ENCODE measurements around the gene APBB1. TPM values are rescaled to one million over a fixed set of nuclear protein-coding genes. Genes with fewer than 3 reads are reported as not detected.

The APBB1 gene
- total RNA-seq = 31.0 and 33.0 TPM in 2 replicates

DNA sequence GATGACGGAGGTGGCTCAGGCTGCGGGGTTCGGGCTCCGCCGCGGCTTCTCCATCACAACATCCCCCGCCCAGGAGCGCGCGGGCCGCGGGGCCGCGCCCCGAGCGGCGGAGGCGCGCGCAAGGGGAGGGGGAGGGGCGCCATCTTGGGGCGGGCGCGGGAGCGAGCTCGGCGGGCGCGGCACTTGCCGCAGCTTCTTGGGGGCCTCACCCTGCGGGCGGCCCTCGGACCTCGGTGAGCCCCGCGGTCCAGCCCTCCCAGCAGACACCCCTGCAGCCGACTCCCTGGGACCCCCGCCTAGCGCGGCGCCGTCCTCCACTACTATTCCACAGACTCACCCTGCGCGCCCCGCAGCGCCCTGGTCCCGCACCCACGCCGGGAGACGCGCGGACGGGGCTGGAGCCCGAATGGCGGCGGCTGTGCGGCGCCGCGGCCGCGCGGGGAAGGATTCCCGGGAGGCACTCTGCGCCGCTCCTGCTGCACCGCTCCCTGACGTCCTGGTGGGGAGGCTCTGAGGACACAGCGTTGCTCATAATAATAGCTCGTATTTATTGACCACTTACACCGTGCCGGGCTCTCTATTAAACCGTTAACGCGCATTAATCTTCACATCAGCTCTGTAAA, at the start of gene APBB1:
TSS of gene APBB1 (minus strand) at position 86 of the 623 bp plus-strand sequence. CDS start 7,747 bp downstream, outside the sequence.
- H3K27ac Mint-ChIP-seq = peak within 1 kb of the TSS; percentile 25
- peak within 1 kb of the TSS; percentile 72 for H3K4me3 Mint-ChIP-seq (ENCODE audit: low read depth)

DNA sequence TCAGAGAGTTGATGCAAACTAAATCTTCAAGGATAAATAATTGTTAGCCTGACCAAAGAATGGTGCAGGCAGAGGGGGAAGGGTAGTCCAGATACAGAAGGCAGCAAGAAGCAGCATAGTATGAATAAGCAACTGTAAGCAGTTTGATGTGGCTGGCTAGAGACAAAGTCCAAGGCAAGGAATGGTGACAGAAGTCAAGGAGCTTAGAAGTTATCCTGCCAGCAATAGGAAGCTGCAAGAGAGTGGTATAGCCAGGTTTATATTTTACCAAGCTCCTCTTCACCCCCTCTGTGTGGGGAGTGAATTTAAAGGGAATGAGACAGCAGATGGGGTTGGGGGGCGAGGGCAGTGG, 40.2 kb upstream of the APBB1 start:
- H3K9me3 Mint-ChIP-seq = no peaks in the 10 kb centered on the region
- intact Hi-C loops (cut with micrococcal nuclease) = no loop called here
- no peak for DNase-seq (ENCODE audit: low spot score)
- no peaks in the 10 kb centered on the region for H3K4me1 Mint-ChIP-seq (ENCODE audit: low read depth)
- H3K4me3 Mint-ChIP-seq (ENCODE audit: low read depth) = no peak overlapping the region
- no peaks in the 10 kb centered on the region for H3K27me3 Mint-ChIP-seq (ENCODE audit: low read depth)
- H3K36me3 Mint-ChIP-seq (ENCODE audit: low read depth) = no peaks in the 10 kb centered on the region
- no peak overlapping the region for H3K27ac Mint-ChIP-seq

More for the DNA sequence above, at the start of gene APBB1:
- H3K4me1 Mint-ChIP-seq (ENCODE audit: low read depth) = peaks cover 4% of the 10 kb centered on the region
- no peaks in the 10 kb centered on the region for H3K9me3 Mint-ChIP-seq
- DNase-seq (ENCODE audit: low spot score) = peak; percentile 68
- peaks cover 31% of the 10 kb centered on the region for H3K27me3 Mint-ChIP-seq (ENCODE audit: low read depth)
- intact Hi-C loops (cut with micrococcal nuclease) = loop anchor here (1.0 to 10.0 kb wide), 5 partner anchors 17 to 266 kb away; partner anchors contain the start of genes CAVIN3, MRPL17, SMPD1 and TAF10
- H3K36me3 Mint-ChIP-seq (ENCODE audit: low read depth) = no peaks in the 10 kb centered on the region

DNA sequence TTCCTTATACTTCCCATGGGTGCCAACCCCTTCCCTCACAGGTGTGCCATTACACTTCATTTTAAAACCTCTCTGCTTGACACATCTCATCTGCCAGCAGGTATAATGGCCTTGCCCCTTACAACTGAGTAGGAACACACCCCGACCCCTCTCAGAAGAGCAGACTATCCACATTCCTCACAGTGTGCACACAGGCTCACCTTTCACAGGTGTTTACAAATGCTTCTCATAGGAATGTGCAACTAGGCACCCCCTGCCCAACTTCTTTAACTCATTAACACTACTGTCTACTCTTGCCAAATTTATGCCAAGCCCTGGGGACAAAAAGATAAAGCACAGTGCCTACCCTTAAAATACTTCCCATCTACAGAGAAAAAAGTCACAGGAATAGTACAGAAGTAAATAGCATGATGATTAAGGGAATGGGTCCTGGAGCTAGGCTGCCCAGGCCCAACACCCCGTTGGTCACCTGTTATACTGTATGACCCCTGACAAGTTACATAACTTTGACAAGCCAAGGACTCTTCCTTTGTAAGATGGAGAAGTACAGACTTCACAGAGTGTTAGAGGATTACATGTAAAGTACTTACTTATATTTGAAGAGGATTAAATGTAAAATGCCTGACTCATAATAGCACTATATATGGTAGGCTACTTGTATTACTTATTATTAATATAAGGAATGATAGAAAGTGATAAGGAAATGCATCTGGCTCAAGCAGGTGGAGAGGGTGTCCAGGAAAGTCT, 39.6 kb upstream of the APBB1 start:
- H3K27ac Mint-ChIP-seq = no peak overlapping the region

DNA sequence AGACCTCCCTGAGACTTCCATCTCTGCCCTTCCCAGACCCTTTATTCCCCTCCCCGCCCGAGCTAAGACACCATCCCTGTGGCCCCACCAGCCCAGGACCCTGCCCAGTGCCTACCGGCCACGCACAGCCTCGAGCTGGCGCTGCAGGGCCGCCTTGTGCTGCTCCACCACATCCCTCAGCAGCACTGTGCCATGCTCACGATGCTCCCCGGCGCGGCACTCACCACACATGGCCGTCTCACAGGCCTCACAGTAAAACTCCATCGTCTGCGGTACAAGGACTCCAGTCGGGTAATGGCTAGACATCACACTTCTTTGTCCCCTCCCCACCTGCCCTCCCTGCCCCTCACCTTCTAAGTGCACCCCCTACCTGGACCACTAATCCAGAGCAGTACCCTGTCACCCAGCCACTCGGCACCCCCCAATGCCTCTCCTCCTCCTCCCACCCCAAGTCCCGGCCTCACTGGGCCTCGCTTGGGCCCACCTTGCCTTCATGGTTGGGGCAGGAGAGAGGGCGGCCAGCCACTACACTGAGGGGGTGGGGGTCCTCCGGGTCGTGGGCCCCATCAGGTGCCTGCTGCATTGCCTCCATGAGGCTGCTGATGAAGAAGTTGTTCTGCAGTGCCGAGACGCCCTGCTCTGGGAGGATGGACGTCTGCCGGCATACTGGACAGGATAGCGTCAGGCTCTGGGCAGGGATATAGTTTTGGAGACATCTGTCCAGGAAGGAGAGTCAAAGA, 38.9 kb upstream of the APBB1 start:
- H3K4me1 Mint-ChIP-seq (ENCODE audit: low read depth) = no peaks in the 10 kb centered on the region
- H3K27ac Mint-ChIP-seq = no peak overlapping the region
- H3K9me3 Mint-ChIP-seq = no peaks in the 10 kb centered on the region

More for the DNA sequence above, 39.6 kb upstream of the APBB1 start:
- Mint-ChIP-seq H3K27me3 (ENCODE audit: low read depth) (no peaks in the 10 kb centered on the region), H3K4me1 (ENCODE audit: low read depth) (no peaks in the 10 kb centered on the region), H3K4me3 (ENCODE audit: low read depth) (no peak overlapping the region), H3K9me3 (no peaks in the 10 kb centered on the region), H3K36me3 (ENCODE audit: low read depth) (no peaks in the 10 kb centered on the region)
- no peak for DNase-seq (ENCODE audit: low spot score)
- intact Hi-C loops (cut with micrococcal nuclease) = no loop called here

DNA sequence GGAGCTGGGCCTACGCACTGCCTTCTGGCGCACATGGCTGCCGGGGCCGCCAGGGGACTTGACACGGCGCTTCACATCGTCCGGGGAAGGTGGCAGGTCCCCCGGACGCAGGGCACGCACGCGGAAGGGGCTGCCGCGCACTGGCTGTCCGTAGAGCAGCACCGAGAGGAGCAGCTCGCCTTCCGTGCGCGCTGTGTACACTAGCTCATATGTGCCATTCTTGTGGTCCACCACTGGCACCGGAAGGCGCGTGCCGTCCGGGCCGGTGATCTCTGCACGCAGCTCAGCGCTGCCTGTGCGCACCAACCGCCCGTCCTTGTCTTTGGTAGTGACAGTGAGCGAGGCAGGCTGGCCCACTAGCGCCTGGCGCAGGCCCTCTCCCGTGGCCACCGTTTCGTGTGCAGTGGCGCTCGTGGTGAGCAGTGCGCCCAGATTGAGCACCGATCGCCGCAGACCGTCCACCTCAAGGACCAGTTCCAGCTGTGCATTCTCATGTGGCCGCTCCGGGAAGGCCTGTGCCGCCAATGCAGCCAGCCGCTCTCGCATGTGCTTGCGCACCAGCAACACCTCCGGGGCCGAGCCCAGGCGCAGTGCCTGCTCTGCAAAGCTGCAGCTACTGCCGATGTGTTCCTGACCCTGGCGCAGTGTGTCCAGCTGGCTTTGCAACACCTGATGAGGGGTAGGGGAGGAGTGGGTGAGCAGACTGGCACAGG, 37.6 kb upstream of the APBB1 start:
- Mint-ChIP-seq H3K4me1 (ENCODE audit: low read depth) (no peaks in the 10 kb centered on the region), H3K36me3 (ENCODE audit: low read depth) (no peaks in the 10 kb centered on the region), H3K27ac (no peak overlapping the region), H3K4me3 (ENCODE audit: low read depth) (no peak overlapping the region), H3K9me3 (no peaks in the 10 kb centered on the region), H3K27me3 (ENCODE audit: low read depth) (no peaks in the 10 kb centered on the region)
- DNase-seq (ENCODE audit: low spot score) = no peak
- intact Hi-C loops (cut with micrococcal nuclease) = no loop called here

More for the DNA sequence above, 38.9 kb upstream of the APBB1 start:
- DNase-seq (ENCODE audit: low spot score) = no peak
- Mint-ChIP-seq H3K4me3 (ENCODE audit: low read depth) (no peak overlapping the region), H3K36me3 (ENCODE audit: low read depth) (no peaks in the 10 kb centered on the region), H3K27me3 (ENCODE audit: low read depth) (no peaks in the 10 kb centered on the region)
- intact Hi-C loops (cut with micrococcal nuclease) = no loop called here

DNA sequence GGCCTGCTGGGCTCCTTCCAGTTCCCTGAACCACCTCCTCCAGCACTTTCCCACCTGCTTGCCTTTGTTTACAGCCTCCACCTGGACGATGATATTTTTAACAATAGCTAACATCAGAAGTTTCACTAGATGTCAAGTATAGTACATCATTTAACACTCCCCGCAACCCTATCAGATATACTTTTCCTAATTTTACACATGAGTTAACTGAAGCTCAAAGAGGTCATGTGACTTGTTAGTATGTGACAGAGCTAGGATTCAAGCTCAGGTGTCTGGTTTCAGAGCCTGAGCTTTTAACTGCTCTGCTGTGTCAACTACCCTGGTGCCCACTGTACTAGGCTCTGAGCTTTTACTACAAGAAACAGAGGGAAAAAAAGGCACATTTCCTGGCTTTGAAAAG, 36.2 kb upstream of the APBB1 start:
- intact Hi-C loops (cut with micrococcal nuclease) = no loop called here
- H3K4me1 Mint-ChIP-seq (ENCODE audit: low read depth) = no peaks in the 10 kb centered on the region
- DNase-seq (ENCODE audit: low spot score) = no peak
- H3K36me3 Mint-ChIP-seq (ENCODE audit: low read depth) = no peaks in the 10 kb centered on the region
- H3K9me3 Mint-ChIP-seq = no peaks in the 10 kb centered on the region
- no peaks in the 10 kb centered on the region for H3K27me3 Mint-ChIP-seq (ENCODE audit: low read depth)
- no peak overlapping the region for H3K4me3 Mint-ChIP-seq (ENCODE audit: low read depth)
- H3K27ac Mint-ChIP-seq = no peak overlapping the region

DNA sequence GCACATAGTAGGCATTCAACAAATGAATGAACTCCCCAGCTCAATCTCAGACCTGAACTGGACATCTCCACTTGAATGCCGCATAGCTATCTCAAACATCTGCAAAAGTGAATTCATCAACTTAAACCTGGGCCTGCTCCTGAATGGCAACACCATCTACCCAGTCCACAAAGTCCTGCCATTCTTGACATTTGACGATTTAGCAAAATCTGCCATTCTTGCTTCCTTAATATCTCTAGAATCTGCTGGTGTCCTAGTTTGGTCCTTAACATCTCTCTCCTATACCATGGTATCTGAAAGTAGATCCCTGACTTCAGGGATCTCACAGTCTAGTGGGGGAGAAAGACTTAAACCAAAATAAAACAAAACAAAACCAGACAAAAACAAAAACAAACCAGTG, 34.3 kb upstream of the APBB1 start:
- no peaks in the 10 kb centered on the region for H3K9me3 Mint-ChIP-seq
- H3K27me3 Mint-ChIP-seq (ENCODE audit: low read depth) = no peaks in the 10 kb centered on the region
- H3K27ac Mint-ChIP-seq = no peak overlapping the region
- H3K4me3 Mint-ChIP-seq (ENCODE audit: low read depth) = no peak overlapping the region
- no peaks in the 10 kb centered on the region for H3K36me3 Mint-ChIP-seq (ENCODE audit: low read depth)
- no peak for DNase-seq (ENCODE audit: low spot score)
- H3K4me1 Mint-ChIP-seq (ENCODE audit: low read depth) = no peaks in the 10 kb centered on the region
- intact Hi-C loops (cut with micrococcal nuclease) = no loop called here

DNA sequence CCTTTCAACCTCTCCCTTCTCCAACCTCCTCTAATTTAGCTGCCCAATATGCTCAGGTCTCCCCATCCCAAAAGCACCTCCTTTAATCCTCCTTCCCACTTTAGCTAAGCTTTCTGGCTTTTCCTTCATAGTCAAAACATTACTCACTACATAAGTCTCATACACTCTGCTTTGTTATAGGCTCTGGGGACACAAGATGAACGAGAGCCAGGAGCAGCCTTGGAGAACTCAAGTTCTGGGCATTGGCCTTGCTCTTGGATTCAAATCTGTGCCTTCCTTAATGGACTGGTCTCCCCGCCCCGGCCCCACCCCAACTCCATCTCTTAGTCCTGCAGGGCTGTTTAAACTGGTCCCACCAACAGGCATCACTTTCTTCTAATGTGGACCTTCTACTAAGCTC, 33.3 kb upstream of the APBB1 start:
- intact Hi-C loops (cut with micrococcal nuclease) = no loop called here
- H3K36me3 Mint-ChIP-seq (ENCODE audit: low read depth) = no peaks in the 10 kb centered on the region
- H3K27ac Mint-ChIP-seq = no peak overlapping the region
- no peak overlapping the region for H3K4me3 Mint-ChIP-seq (ENCODE audit: low read depth)
- H3K27me3 Mint-ChIP-seq (ENCODE audit: low read depth) = no peaks in the 10 kb centered on the region
- no peaks in the 10 kb centered on the region for H3K4me1 Mint-ChIP-seq (ENCODE audit: low read depth)
- no peaks in the 10 kb centered on the region for H3K9me3 Mint-ChIP-seq
- DNase-seq (ENCODE audit: low spot score) = no peak

DNA sequence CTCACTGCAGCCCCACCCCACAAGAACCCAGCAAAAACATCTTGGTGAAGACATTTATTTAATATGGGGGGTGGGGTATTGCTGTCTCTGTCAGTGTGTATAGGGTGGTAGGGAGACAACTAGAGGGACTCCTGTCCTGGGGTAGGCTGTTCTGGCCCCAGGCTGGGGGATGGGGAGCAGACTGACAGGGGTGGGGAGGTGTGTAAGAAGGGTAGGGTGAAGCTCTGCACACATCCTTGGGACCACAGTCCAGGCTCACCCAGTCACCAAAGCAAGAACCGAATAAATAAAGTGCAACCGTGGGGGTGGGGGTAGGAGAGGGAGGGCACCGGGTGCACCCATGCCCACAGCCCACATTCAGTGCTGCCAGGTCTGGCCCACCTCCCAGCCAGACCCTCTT, 29.7 kb upstream of the APBB1 start:
- Mint-ChIP-seq H3K4me3 (ENCODE audit: low read depth) (no peak overlapping the region), H3K27ac (no peak overlapping the region), H3K36me3 (ENCODE audit: low read depth) (no peaks in the 10 kb centered on the region), H3K9me3 (no peaks in the 10 kb centered on the region), H3K4me1 (ENCODE audit: low read depth) (no peaks in the 10 kb centered on the region), H3K27me3 (ENCODE audit: low read depth) (peaks cover 10% of the 10 kb centered on the region)
- intact Hi-C loops (cut with micrococcal nuclease) = no loop called here
- DNase-seq (ENCODE audit: low spot score) = no peak

DNA sequence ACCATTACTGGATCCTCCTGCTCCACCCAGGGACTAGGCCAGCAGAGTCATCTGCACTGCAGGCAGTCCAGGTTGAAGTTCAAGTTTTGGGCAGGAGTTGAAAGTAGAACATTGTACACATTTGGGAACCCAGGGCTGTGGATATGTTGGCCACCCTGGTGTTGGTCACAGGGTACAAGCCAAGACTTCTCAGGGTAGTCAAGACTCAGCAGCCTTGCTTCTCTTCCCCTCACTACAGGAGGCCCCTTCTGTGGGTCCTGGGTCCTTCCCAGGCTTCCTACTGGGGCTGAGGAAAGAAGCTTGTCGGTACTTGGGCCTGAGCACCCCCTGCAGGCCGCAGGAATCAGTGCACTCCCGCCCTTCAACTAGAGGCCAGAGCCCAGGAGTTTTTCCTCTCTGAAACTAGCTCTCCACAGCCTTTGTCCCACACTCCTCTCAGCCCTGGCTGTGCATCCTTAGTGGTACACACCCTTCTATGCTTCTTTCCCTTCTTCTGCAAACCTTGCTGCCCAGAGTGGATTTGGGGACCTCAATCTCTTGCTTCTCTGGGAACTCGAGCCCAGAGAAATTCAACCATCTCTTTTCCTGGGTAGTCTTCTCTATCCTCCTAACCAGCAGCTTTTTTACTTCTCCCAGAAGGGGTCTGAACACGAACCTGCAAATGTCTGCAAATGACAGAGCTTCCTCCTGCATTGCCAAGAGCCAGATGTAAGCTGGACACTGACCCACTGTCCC, 24.5 kb upstream of the APBB1 start:
- intact Hi-C loops (cut with micrococcal nuclease) = loop anchor here (1.0 kb wide), 1 partner anchor 64 kb away; no protein-coding TSS in a partner anchor

DNA sequence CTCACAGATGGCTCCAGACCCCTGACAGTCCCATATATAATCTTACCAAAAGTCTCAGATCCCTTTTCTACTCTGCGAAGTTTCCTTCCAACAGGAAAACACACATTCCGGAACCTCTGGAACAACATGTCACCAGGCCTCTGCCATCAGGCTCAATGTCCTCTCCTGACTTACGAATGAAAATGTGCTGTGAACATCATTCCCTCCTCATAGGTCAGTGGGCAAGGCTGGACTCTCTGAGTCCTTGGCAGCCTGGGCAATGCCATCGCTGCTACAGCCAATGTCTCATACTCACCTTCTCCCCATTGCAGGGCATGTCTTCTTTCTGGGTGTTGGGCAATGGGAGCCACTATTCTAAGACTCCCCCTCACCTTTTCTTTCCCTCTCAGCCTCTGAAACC, 23.5 kb upstream of the APBB1 start:
- H3K36me3 Mint-ChIP-seq (ENCODE audit: low read depth) = no peaks in the 10 kb centered on the region
- H3K4me3 Mint-ChIP-seq (ENCODE audit: low read depth) = no peak overlapping the region
- H3K9me3 Mint-ChIP-seq = no peaks in the 10 kb centered on the region
- H3K27me3 Mint-ChIP-seq (ENCODE audit: low read depth) = peaks cover 10% of the 10 kb centered on the region
- no peak overlapping the region for H3K27ac Mint-ChIP-seq
- intact Hi-C loops (cut with micrococcal nuclease) = no loop called here
- H3K4me1 Mint-ChIP-seq (ENCODE audit: low read depth) = no peaks in the 10 kb centered on the region
- no peak for DNase-seq (ENCODE audit: low spot score)

More for the DNA sequence above, 24.5 kb upstream of the APBB1 start:
- H3K9me3 Mint-ChIP-seq = no peaks in the 10 kb centered on the region
- H3K27me3 Mint-ChIP-seq (ENCODE audit: low read depth) = peaks cover 10% of the 10 kb centered on the region
- H3K4me3 Mint-ChIP-seq (ENCODE audit: low read depth) = no peak overlapping the region
- H3K4me1 Mint-ChIP-seq (ENCODE audit: low read depth) = no peaks in the 10 kb centered on the region
- DNase-seq (ENCODE audit: low spot score) = peak; percentile 27
- no peak overlapping the region for H3K27ac Mint-ChIP-seq
- H3K36me3 Mint-ChIP-seq (ENCODE audit: low read depth) = no peaks in the 10 kb centered on the region

DNA sequence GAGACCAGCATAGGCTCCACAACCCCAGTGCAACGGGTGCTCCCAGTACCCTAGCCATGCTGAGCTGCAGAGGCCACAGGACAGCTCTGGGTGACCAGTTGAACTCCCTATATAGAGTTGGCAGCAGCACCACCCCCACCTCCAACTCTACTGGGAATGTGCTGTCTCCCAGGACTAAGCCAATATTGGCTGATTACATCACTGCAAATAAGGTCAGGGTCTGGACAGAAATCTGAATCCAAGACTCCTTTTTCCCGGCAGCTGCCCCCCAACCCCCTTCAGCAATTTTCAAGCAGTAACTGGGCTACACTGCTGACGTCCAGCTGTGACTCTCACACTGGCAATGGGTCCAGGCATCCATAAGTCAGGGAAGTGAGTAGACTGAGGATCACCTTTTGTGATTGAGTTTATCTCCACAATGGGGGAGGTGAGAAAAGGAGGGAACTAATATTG, 22.0 kb upstream of the APBB1 start, which contains the start of gene HPX:
TSS of gene HPX (minus strand) at position 82 of the 453 bp plus-strand sequence. CDS start at position 58, 24 bp downstream.
- Mint-ChIP-seq H3K27ac (no peak within 1 kb of the TSS), H3K36me3 (ENCODE audit: low read depth) (no peaks in the 10 kb centered on the region), H3K4me1 (ENCODE audit: low read depth) (peaks cover under 1% of the 10 kb centered on the region), H3K27me3 (ENCODE audit: low read depth) (peaks cover 7% of the 10 kb centered on the region), H3K4me3 (ENCODE audit: low read depth) (no peak within 1 kb of the TSS), H3K9me3 (no peaks in the 10 kb centered on the region)
- no peak for DNase-seq (ENCODE audit: low spot score)
- intact Hi-C loops (cut with micrococcal nuclease) = no loop called here

Measured in activated T-helper 2 cell treated with anti-CD3 and anti-CD28 coated beads, Interferon-gamma antibody, Interleukin-2, Interleukin-4, amounts not matched to agents 10 μg/mL and 5 μg/mL and 100 μg/mL, durations not matched to agents 14 hours and 24 hours and 36 hours (primary cell).